A549 (cell line): ENCODE results near the gene MPP3. TPM values are rescaled to one million over a fixed set of nuclear protein-coding genes. Genes with fewer than 3 reads are reported as not detected.
A peak's percentile ranks its signal among the peaks of the same experiment; 100 is the strongest.

Experiments
- ATAC-seq, 2 experiments: fragments of 200-7000 bp in 1 of 2; fragments of >200 bp in 1 of 2; cut with Nextera tagmentation in 1 of 2; cut with Tn5 transposase in 1 of 2; 3 replicates each; pipeline versions ENCODE4 v1.8.0 to v1.9.1; 2018 to 2020; ENCODE audit warnings: mild to moderate bottlenecking in 1 of 2, moderate library complexity in 1 of 2
- CTCF ChIA-PET: fragments of 300-600 bp; sonication (Branson Sonifier 250); formaldehyde crosslinking; extraction: SDS; loops from one replicate; lab custom pipeline; 2021; ENCODE audit warnings: antibody characterized with exemption, inconsistent platforms; lab: Yijun Ruan, JAX
- POLR2A ChIA-PET: fragments of 350-600 bp; formaldehyde crosslinking; extraction: SDS; loops from one replicate; lab custom pipeline; 2021; ENCODE audit warnings: antibody characterized with exemption, inconsistent platforms; lab: Yijun Ruan, JAX
- DNase-seq, 2 experiments: peaks; one replicate each; pipeline versions ENCODE4 v3.0.0 to v3.0.0-alpha.2; 2011 to 2016; ENCODE audit warnings: low read depth in 1 of 2, low spot score in 1 of 2
- FAIRE-seq: peaks from 2 replicates; lab custom pipeline; 2011; peaks lifted over from hg19 to GRCh38; lab: Jason Lieb, UNC
- H3K27ac ChIP-seq, 2 experiments: fragments of >200 bp; sonication (Bioruptor Twin); formaldehyde crosslinking; 3 replicates each; pipeline ENCODE4 v1.5.1; 2016 to 2017
- H3K4me1 ChIP-seq: fragments of >200 bp; sonication (Bioruptor Twin); formaldehyde crosslinking; 3 replicates; pipeline ENCODE4 v1.6.1; 2016
- H3K4me2 ChIP-seq: fragments of >200 bp; sonication (Bioruptor Twin); formaldehyde crosslinking; 3 replicates; pipeline ENCODE4 v1.6.1; 2016
- H3K4me3 ChIP-seq: fragments of >200 bp; sonication (Bioruptor Twin); formaldehyde crosslinking; 3 replicates; pipeline ENCODE4 v1.5.1; 2016
- H3K9me3 ChIP-seq: fragments of >200 bp; sonication (Bioruptor Twin); formaldehyde crosslinking; 3 replicates; pipeline ENCODE4 v1.6.1; 2016
- BHLHE40 ChIP-seq: IDR thresholded peaks from 2 replicates; pipeline ENCODE4 v1.6.1; 2012; ENCODE audit warnings: low read depth, low read length, inconsistent platforms
- CHD2 ChIP-seq: fragments of 150-350 bp; IDR thresholded peaks from 2 replicates; pipeline ENCODE4 v1.6.1; 2014; ENCODE audit warnings: low read length; ENCODE audit not compliant: partially characterized antibody
- CHD4 ChIP-seq: fragments of 200-600 bp; sonication (generic); IDR thresholded peaks from 2 replicates; pipeline ENCODE4 v1.6.1; 2016; ENCODE audit warnings: antibody characterized with exemption, mild to moderate bottlenecking, borderline replicate concordance
- FOSB ChIP-seq: fragments of 250-450 bp; sonication (Bioruptor Pico); IDR thresholded peaks from 2 replicates; pipeline ENCODE4 v1.5.0; 2020; ENCODE audit warnings: mild to moderate bottlenecking, moderate library complexity
- FOSL2 ChIP-seq, 2 experiments: fragments of 450-650 bp in 1 of 2; fragments of >200 bp in 1 of 2; sonication (Bioruptor Twin) in 1 of 2; formaldehyde crosslinking; IDR thresholded peaks; 2 replicates each; pipeline versions ENCODE4 v1.5.0 to v1.6.1; 2016 to 2020; ENCODE audit warnings: mild to moderate bottlenecking in 1 of 2, moderate library complexity in 1 of 2
- GATA3 ChIP-seq: IDR thresholded peaks from 2 replicates; pipeline ENCODE4 v1.6.1; 2012; ENCODE audit warnings: borderline replicate concordance
- HDAC2 ChIP-seq: fragments of 200-600 bp; sonication (generic); IDR thresholded peaks from 2 replicates; pipeline ENCODE4 v1.6.1; 2016
- JUN ChIP-seq, 2 experiments: fragments of >200 bp; sonication (Bioruptor Twin); formaldehyde crosslinking; IDR thresholded peaks; 2 replicates in 1 of 2; 3 replicates in 1 of 2; pipeline ENCODE4 v1.6.1; 2016 to 2017
- MAZ ChIP-seq: fragments of 150-350 bp; IDR thresholded peaks from 2 replicates; pipeline ENCODE4 v1.6.1; 2014; ENCODE audit warnings: antibody characterized with exemption, low read depth, low read length, borderline replicate concordance
- NFE2L2 ChIP-seq: fragments of 150-350 bp; conservative IDR thresholded peaks from 2 replicates; pipeline ENCODE4 v1.6.1; 2014; ENCODE audit warnings: low read length
- PHF8 ChIP-seq: fragments of 200-600 bp; sonication (generic); IDR thresholded peaks from 2 replicates; pipeline ENCODE4 v1.6.1; 2016; ENCODE audit warnings: low read depth, mild to moderate bottlenecking, antibody characterized with exemption, moderate library complexity, borderline replicate concordance
- POLR2A ChIP-seq: IDR thresholded peaks from 2 replicates; pipeline ENCODE4 v1.6.1; 2012; ENCODE audit warnings: mild to moderate bottlenecking, low read length
- RAD21 ChIP-seq, 2 experiments: fragments of >200 bp in 1 of 2; sonication (Bioruptor Twin) in 1 of 2; formaldehyde crosslinking in 1 of 2; IDR thresholded peaks in 1 of 2; conservative IDR thresholded peaks in 1 of 2; 2 replicates in 1 of 2; 3 replicates in 1 of 2; pipeline ENCODE4 v1.6.1; 2012 to 2018; ENCODE audit warnings: inconsistent platforms in 1 of 2
- RFX5 ChIP-seq: fragments of 450-650 bp; IDR thresholded peaks from 2 replicates; pipeline ENCODE4 v1.7.1; 2014; ENCODE audit warnings: antibody characterized with exemption, mild to moderate bottlenecking, moderate library complexity
- RNF2 ChIP-seq: fragments of 200-600 bp; sonication (generic); IDR thresholded peaks from 2 replicates; pipeline ENCODE4 v1.6.1; 2016; ENCODE audit warnings: low read depth, mild to moderate bottlenecking, antibody characterized with exemption, moderate library complexity, borderline replicate concordance
- SMC3 ChIP-seq: fragments of >200 bp; sonication (Bioruptor Twin); formaldehyde crosslinking; IDR thresholded peaks from 3 replicates; pipeline ENCODE4 v1.6.1; 2018; ENCODE audit warnings: inconsistent platforms
- TP53 ChIP-seq: fragments of 250-450 bp; sonication (Bioruptor Pico); IDR thresholded peaks from 2 replicates; pipeline ENCODE4 v1.5.0; 2021; ENCODE audit warnings: mild to moderate bottlenecking, moderate library complexity
- ZSCAN20 ChIP-seq: fragments of 250-450 bp; sonication (Bioruptor Pico); IDR thresholded peaks from 2 replicates; pipeline ENCODE4 v1.8.0; 2022; ENCODE audit warnings: mild to moderate bottlenecking, moderate library complexity
- WGBS: methylation state at CpG from one replicate; pipeline ENCODE4 v1.1.6; 2017; ENCODE audit errors: missing lambda C conversion rate; 5-methylcytosine and 5-hydroxymethylcytosine counted together
- polyA plus RNA-seq, 4 experiments: library from polyadenylated mRNA; depleted of rRNA in 3 of 4; stranded (reverse); fragments of >200 nt; fragmentation: RNase III in 1 of 4; extraction: RNeasy Plus Mini Kit Qiagen cat#74134 plus additional on column Dnase treatment in 1 of 4; gene quantifications; 2 replicates in 3 of 4; 3 replicates in 1 of 4; pipeline ENCODE4 v1.2.3, GENCODE V29; 2011 to 2017
- TF ChIP-seq, protein P1 (sequence below): IDR thresholded peaks from 2 replicates; pipeline ENCODE4 v1.6.1; 2012
- TF ChIP-seq, protein P2 (sequence below): fragments of 150-350 bp; IDR thresholded peaks from 2 replicates; pipeline ENCODE4 v1.6.1; 2014; ENCODE audit warnings: low read depth, mild to moderate bottlenecking, low read length
- TF ChIP-seq, protein P3 (sequence below): IDR thresholded peaks from 2 replicates; pipeline ENCODE4 v1.6.1; 2012
- TF ChIP-seq, protein P4 (sequence below): fragments of 450-650 bp; IDR thresholded peaks from 2 replicates; pipeline ENCODE4 v1.6.1; 2014; ENCODE audit warnings: antibody characterized with exemption
- TF ChIP-seq, protein P5 (sequence below): fragments of 200-600 bp; sonication (generic); IDR thresholded peaks from 2 replicates; pipeline ENCODE4 v1.6.1; 2016; ENCODE audit warnings: antibody characterized with exemption, mild to moderate bottlenecking, moderate library complexity

Gene MPP3
- polyA plus RNA-seq, 2 of the 4 experiments (the other 2 are of a cell fraction), result 15.5 to 21.4 TPM

DNA sequence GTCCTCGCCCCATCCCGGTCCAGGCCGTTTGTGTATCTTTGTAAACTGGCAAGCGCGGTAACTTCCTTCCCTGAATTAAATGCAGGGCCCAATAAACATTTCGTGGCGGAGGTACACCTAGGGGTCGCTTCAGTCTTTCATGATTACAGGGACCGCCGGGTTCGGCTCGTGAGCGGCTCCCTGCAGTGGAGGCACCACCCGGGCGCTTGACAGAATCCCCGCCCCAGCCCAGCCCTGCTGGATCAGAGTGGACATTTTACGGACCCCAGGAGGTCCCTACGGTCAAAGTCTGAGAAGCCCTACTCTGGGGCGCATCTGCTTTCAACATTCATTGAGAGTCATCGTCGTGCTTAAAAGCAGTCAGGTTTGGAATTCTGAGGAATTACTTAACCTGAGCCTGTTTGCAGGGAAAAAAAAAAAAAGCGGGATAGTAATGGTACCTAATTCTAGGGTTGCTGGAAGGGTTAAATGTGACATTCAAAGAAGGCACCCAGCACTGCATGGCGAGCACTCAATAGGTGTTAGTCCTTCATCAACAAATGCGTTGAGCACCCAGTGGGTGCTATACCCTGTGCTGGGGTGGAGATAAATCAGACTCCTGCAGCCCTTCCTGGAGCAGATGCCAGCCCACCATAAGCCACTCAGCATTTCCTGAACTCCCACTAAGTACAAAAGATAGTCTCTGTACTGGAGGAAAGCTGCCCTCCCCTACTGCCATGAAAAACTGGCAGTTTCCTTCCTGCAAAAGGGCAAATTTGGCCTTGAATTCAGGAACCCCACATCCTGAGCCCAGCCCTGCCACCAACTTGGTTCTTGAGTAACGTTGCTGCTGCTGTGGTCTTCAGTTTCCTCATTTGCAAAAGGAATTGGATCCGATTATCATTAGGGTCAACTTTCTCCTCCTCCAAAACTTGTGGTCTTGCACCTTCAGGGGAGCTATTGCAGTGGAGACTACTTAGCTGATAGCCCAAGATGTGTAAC, 53.5 kb downstream of the MPP3 start (continued):
- TF ChIP-seq, protein P1, sequence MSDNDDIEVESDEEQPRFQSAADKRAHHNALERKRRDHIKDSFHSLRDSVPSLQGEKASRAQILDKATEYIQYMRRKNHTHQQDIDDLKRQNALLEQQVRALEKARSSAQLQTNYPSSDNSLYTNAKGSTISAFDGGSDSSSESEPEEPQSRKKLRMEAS, result 0 out of 2 replicates have a peak, but pooled peaks have one; percentile 14
- TF ChIP-seq PHF8, result peak; percentile 48; the same call in 1 of the 2 replicates
- TF ChIP-seq RAD21 (conservative IDR thresholded peaks at IDR 0.05 in 1 of 2, IDR thresholded peaks at IDR 0.05 in 1 of 2), result peak; percentile 13 to 38; a peak in 3 of 5 replicates
- peak; percentile 26; the same call in 1 of the 3 replicates for TF ChIP-seq SMC3

DNA sequence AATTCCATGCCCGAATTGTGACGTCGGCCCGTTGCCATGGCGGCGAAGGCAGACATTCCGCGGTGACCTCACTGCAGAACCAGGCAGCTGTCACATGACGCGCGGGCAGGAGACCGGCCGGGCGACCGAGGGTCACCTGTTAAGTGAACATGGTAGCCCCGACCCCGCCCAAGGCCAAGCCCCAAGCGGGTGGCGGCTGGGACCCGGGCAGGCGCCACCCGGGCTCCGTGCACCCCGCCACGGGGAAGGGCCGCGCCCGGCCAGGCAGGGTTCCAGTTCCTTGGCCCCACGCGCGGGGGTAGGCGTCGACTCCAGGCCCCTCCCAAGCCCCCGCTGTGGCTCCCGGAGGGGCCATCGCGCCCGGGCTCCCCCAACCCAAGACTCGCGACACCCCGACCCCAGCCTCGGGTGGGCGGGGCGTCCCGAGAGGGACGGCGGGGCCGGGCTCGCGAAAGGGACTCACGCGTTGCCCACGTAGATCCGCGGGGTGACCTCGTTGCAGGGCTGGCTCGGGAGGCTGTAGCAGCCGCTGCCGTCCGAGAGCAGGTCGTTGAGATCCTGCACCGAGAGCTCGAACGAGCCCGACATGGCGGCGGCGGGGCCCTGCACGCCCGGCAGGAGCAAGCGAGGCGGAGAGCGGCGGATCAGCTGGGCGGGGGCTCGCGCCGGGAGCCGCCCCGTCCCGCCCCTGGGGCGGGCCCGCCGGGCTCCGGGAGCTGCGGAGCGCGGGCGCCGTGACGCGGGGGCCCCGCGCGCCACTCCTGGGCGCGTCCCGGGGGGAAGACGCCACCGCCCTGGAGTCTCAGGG, 54.4 kb downstream of the MPP3 start, which contains the start of gene DUSP3:
DUSP3 (minus strand) TSS at position 641 of the 808 bp plus-strand sequence; CDS start at position 588, 53 bp downstream.
- Histone ChIP-seq H3K4me1 (peaks cover 16% of the 10 kb centered on the region), H3K9me3 (no peaks in the 10 kb centered on the region), H3K27ac (peak within 1 kb of the TSS; percentile 93 to 98), H3K4me3 (peak within 1 kb of the TSS; percentile 71), H3K4me2 (peak within 1 kb of the TSS; percentile 85)
- DNase-seq (peak; percentile 96 to 97), FAIRE-seq (peak; percentile 91), ATAC-seq (peak; percentile 90 to 93)
- POLR2A ChIA-PET, result interaction anchor here (0.5 to 1.8 kb wide), 14 partner anchors 9 to 935 kb away, joined by 3 to 16 read pairs (median 5); partner anchors contain the start of gene CD300LG
- CTCF ChIA-PET, result interaction anchor here (0.7 to 7.9 kb wide), 7 partner anchors 9 to 69 kb away, joined by 3 to 151 read pairs (median 4); partner anchors contain the start of genes CD300LG and SOST
- WGBS, result 0% methylated on average over 36 of the region's 100 CpGs
- TF ChIP-seq FOSB (CRISPR knock-in tag), result no peak
- TF ChIP-seq RFX5, result peak; percentile 85
- TF ChIP-seq, protein P2, sequence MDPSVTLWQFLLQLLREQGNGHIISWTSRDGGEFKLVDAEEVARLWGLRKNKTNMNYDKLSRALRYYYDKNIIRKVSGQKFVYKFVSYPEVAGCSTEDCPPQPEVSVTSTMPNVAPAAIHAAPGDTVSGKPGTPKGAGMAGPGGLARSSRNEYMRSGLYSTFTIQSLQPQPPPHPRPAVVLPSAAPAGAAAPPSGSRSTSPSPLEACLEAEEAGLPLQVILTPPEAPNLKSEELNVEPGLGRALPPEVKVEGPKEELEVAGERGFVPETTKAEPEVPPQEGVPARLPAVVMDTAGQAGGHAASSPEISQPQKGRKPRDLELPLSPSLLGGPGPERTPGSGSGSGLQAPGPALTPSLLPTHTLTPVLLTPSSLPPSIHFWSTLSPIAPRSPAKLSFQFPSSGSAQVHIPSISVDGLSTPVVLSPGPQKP, result no peak
- no peak for TF ChIP-seq CHD4
- TF ChIP-seq GATA3, result peak; percentile 31; the same call in 1 of the 2 replicates
- no peak for TF ChIP-seq RNF2
- TF ChIP-seq, protein P3, sequence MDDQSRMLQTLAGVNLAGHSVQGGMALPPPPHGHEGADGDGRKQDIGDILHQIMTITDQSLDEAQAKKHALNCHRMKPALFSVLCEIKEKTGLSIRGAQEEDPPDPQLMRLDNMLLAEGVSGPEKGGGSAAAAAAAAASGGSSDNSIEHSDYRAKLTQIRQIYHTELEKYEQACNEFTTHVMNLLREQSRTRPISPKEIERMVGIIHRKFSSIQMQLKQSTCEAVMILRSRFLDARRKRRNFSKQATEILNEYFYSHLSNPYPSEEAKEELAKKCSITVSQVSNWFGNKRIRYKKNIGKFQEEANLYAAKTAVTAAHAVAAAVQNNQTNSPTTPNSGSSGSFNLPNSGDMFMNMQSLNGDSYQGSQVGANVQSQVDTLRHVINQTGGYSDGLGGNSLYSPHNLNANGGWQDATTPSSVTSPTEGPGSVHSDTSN, result peak; percentile 49; the same call in 1 of the 2 replicates
- TF ChIP-seq, protein P4, sequence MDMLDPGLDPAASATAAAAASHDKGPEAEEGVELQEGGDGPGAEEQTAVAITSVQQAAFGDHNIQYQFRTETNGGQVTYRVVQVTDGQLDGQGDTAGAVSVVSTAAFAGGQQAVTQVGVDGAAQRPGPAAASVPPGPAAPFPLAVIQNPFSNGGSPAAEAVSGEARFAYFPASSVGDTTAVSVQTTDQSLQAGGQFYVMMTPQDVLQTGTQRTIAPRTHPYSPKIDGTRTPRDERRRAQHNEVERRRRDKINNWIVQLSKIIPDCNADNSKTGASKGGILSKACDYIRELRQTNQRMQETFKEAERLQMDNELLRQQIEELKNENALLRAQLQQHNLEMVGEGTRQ, result peak; percentile 97
- TF ChIP-seq MAZ, result 0 out of 2 replicates have a peak, but pooled peaks have one; percentile 48
- TF ChIP-seq, protein P5, sequence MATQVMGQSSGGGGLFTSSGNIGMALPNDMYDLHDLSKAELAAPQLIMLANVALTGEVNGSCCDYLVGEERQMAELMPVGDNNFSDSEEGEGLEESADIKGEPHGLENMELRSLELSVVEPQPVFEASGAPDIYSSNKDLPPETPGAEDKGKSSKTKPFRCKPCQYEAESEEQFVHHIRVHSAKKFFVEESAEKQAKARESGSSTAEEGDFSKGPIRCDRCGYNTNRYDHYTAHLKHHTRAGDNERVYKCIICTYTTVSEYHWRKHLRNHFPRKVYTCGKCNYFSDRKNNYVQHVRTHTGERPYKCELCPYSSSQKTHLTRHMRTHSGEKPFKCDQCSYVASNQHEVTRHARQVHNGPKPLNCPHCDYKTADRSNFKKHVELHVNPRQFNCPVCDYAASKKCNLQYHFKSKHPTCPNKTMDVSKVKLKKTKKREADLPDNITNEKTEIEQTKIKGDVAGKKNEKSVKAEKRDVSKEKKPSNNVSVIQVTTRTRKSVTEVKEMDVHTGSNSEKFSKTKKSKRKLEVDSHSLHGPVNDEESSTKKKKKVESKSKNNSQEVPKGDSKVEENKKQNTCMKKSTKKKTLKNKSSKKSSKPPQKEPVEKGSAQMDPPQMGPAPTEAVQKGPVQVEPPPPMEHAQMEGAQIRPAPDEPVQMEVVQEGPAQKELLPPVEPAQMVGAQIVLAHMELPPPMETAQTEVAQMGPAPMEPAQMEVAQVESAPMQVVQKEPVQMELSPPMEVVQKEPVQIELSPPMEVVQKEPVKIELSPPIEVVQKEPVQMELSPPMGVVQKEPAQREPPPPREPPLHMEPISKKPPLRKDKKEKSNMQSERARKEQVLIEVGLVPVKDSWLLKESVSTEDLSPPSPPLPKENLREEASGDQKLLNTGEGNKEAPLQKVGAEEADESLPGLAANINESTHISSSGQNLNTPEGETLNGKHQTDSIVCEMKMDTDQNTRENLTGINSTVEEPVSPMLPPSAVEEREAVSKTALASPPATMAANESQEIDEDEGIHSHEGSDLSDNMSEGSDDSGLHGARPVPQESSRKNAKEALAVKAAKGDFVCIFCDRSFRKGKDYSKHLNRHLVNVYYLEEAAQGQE, result peak; percentile 76
- TF ChIP-seq JUN (IDR thresholded peaks at IDR 0.05), result peak; percentile 77 to 81; a peak in 4 of 5 replicates
- TF ChIP-seq HDAC2, result no peak
- TF ChIP-seq ZSCAN20 (CRISPR knock-in tag), result 0 out of 2 replicates have a peak, but pooled peaks have one; percentile 47
- TF ChIP-seq POLR2A, result peak; percentile 72
- peak; percentile 12; the same call in 1 of the 2 replicates for TF ChIP-seq BHLHE40
- TF ChIP-seq NFE2L2, result 0 out of 2 replicates have a peak, but pooled peaks have one; percentile 4
- TF ChIP-seq, protein P1, result peak; percentile 53
- TF ChIP-seq TP53 (CRISPR knock-in tag), result 0 out of 2 replicates have a peak, but pooled peaks have one; percentile 12
- no peak for TF ChIP-seq FOSL2 (IDR thresholded peaks at IDR 0.05)
- TF ChIP-seq FOSL2 (CRISPR knock-in tag; IDR thresholded peaks at IDR 0.05), result peak; percentile 68
- TF ChIP-seq CHD2, result peak; percentile 75
